OCI-LY7 (cell line): ENCODE results near the gene ID1. TPM values are rescaled to one million over a fixed set of nuclear protein-coding genes. Genes with fewer than 3 reads are reported as not detected.

Experiments used
- BruUV-seq: library from RNA; stranded (reverse); fragments of 400-500 nt; replicated peaks from 2 replicates; lab custom pipeline; 2021; lab: Mats Ljungman, UMichigan
- CTCF ChIA-PET: fragments of 300-600 bp; sonication (Branson Sonifier 250); formaldehyde crosslinking; loops from one replicate; lab custom pipeline; 2022; ENCODE audit warnings: antibody characterized with exemption; ENCODE audit not compliant: unreplicated experiment; lab: Charles Lee
- POLR2A ChIA-PET: fragments of 300-600 bp; sonication (Branson Sonifier 250); formaldehyde crosslinking; loops from one replicate; lab custom pipeline; 2022; ENCODE audit warnings: antibody characterized with exemption; lab: Charles Lee
- DNase-seq: peaks from one replicate; pipeline ENCODE4 v3.0.0-alpha.2; 2015; ENCODE audit warnings: low spot score
- H2AFZ ChIP-seq: fragments of 200-600 bp; sonication (generic), shearing (Covaris generic); 2 replicates; pipeline ENCODE4 v1.6.1; 2014; ENCODE audit warnings: mild to moderate bottlenecking, antibody characterized with exemption, low read length, moderate library complexity
- H3K27ac ChIP-seq: fragments of 200-600 bp; sonication (generic); 2 replicates; pipeline ENCODE4 v1.5.1; 2014; ENCODE audit warnings: mixed run types, low read depth, mild to moderate bottlenecking, moderate library complexity, low read length, inconsistent platforms; ENCODE audit not compliant: poor library complexity, severe bottlenecking
- H3K36me3 ChIP-seq: fragments of 200-600 bp; sonication (generic); 2 replicates; pipeline ENCODE4 v1.6.1; 2014; ENCODE audit warnings: mild to moderate bottlenecking, antibody characterized with exemption, low read length, moderate library complexity, mixed read lengths; ENCODE audit not compliant: insufficient read depth
- H3K4me1 ChIP-seq: fragments of 200-600 bp; sonication (generic); 2 replicates; pipeline ENCODE4 v1.5.1; 2014; ENCODE audit warnings: mild to moderate bottlenecking, low read length; ENCODE audit not compliant: insufficient read depth, poor library complexity, severe bottlenecking
- H3K4me2 ChIP-seq: fragments of 200-600 bp; sonication (generic); 2 replicates; pipeline ENCODE4 v1.6.1; 2014; ENCODE audit warnings: mild to moderate bottlenecking, low read length
- H3K4me3 ChIP-seq: fragments of 200-600 bp; sonication (generic); 2 replicates; pipeline ENCODE4 v1.5.1; 2014; ENCODE audit warnings: mild to moderate bottlenecking, low read depth, low read length; ENCODE audit not compliant: poor library complexity, severe bottlenecking
- H3K79me2 ChIP-seq: fragments of 200-600 bp; sonication (generic); 2 replicates; pipeline ENCODE4 v1.6.1; 2016; ENCODE audit warnings: low read depth, mild to moderate bottlenecking, low read length, moderate library complexity, mixed read lengths; ENCODE audit not compliant: insufficient read depth
- H3K9me2 ChIP-seq: fragments of 200-600 bp; sonication (generic); 2 replicates; pipeline ENCODE4 v1.6.1; 2016; ENCODE audit warnings: mild to moderate bottlenecking, low read length, mixed read lengths; ENCODE audit not compliant: insufficient read depth
- H3K9me3 ChIP-seq: fragments of 200-600 bp; sonication (generic); 2 replicates; pipeline ENCODE4 v1.6.1; 2014; ENCODE audit warnings: mild to moderate bottlenecking, mixed run types, low read length, mixed read lengths
- H4K20me1 ChIP-seq: fragments of 200-600 bp; sonication (generic); 2 replicates; pipeline ENCODE4 v1.6.1; 2014; ENCODE audit warnings: mild to moderate bottlenecking, antibody characterized with exemption, low read length, moderate library complexity, mixed read lengths; ENCODE audit not compliant: insufficient read depth
- EZH2phosphoT487 ChIP-seq: fragments of 200-600 bp; sonication (generic); IDR thresholded peaks from 2 replicates; pipeline ENCODE4 v1.6.1; 2018; ENCODE audit warnings: low read depth, borderline replicate concordance, mild to moderate bottlenecking, mixed run types, antibody characterized with exemption, low read length, moderate library complexity, mixed read lengths
- intact Hi-C: fragments of 100-400 bp; cut with micrococcal nuclease; formaldehyde crosslinking; loops from one replicate; pipeline ENCODE4 v1.10.0; 2022; ENCODE audit not compliant: unreplicated experiment
- total RNA-seq, 2 experiments: library from RNA; depleted of rRNA in 1 of 2; stranded (reverse); fragments of >200 nt in 1 of 2; shearing (Covaris generic) in 1 of 2; gene quantifications; 2 replicates each; pipeline ENCODE4 v1.2.3, GENCODE V29; 2014 to 2022
- TF ChIP-seq, protein P1 (sequence below): fragments of 200-600 bp; sonication (generic); conservative IDR thresholded peaks from 2 replicates; pipeline ENCODE4 v1.5.1; 2014; ENCODE audit warnings: mild to moderate bottlenecking, antibody characterized with exemption, low read length, moderate library complexity, mixed read lengths

ID1 gene
- total RNA-seq, 2 experiments from 2014 or later, result 3.3 to 3.6 TPM

DNA sequence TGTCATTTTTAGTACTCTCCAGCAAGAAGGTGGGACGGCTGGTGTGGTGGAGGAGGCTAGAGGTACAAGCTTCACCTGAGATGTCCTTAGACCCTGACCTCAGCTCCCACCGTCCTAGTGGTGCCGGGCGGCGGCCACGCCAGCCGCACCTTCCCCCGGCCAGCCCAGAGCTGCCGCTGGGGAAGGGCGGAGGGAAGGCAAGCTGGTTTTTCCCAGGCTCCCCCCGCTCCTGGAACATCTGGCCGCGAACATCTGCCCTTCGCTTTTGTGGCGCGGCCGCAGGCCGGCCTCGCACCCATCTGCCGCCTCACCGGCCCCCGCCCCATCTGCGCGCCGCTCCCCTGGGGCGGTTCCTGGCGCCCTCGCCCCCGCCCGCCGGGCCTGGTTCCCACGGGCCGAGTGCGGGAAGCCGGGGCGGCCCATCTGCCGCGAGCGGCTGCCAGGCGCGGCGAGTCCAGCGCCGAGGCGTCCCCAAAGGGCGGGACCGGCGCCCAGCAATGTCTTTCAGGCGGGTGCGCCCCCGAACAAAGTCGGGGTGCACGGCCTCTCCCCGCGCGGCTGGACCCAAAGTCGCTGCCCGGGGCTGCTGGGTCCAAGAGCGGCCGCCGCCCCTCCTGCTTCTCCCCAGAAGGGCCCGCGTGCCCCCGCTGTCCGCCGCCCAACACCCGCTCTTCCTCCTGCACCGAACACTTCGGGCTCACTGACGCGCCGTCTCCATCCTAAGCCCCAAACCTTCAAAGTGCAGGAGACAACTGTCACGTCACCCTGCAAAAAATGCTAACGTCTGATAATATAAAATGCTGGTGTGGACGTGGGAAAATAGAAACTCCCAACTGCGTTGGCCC lies 17.3 kb upstream of the ID1 start:
- CTCF ChIA-PET, result no interaction called here
- Histone ChIP-seq H3K9me3 (no peaks in the 10 kb centered on the region), H3K4me2 (no peak overlapping the region; the same call in 1 of the 2 replicates), H3K4me3 (no peak overlapping the region), H3K9me2 (no peaks in the 10 kb centered on the region), H3K27ac (no peak overlapping the region), H3K4me1 (no peaks in the 10 kb centered on the region), H3K36me3 (no peaks in the 10 kb centered on the region), H2AFZ (no peak overlapping the region), H4K20me1 (no peaks in the 10 kb centered on the region), H3K79me2 (no peaks in the 10 kb centered on the region)
- no peak for DNase-seq
- intact Hi-C loops, result no loop called here
- POLR2A ChIA-PET, result interaction anchor here (0.6 kb wide), 2 partner anchors 9 to 22 kb away, joined by 3 read pairs; no protein-coding TSS in a partner anchor
- no TSS peak for BruUV-seq
- no peak for TF ChIP-seq EZH2phosphoT487
- TF ChIP-seq, protein P1, sequence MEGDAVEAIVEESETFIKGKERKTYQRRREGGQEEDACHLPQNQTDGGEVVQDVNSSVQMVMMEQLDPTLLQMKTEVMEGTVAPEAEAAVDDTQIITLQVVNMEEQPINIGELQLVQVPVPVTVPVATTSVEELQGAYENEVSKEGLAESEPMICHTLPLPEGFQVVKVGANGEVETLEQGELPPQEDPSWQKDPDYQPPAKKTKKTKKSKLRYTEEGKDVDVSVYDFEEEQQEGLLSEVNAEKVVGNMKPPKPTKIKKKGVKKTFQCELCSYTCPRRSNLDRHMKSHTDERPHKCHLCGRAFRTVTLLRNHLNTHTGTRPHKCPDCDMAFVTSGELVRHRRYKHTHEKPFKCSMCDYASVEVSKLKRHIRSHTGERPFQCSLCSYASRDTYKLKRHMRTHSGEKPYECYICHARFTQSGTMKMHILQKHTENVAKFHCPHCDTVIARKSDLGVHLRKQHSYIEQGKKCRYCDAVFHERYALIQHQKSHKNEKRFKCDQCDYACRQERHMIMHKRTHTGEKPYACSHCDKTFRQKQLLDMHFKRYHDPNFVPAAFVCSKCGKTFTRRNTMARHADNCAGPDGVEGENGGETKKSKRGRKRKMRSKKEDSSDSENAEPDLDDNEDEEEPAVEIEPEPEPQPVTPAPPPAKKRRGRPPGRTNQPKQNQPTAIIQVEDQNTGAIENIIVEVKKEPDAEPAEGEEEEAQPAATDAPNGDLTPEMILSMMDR, result no peak

DNA sequence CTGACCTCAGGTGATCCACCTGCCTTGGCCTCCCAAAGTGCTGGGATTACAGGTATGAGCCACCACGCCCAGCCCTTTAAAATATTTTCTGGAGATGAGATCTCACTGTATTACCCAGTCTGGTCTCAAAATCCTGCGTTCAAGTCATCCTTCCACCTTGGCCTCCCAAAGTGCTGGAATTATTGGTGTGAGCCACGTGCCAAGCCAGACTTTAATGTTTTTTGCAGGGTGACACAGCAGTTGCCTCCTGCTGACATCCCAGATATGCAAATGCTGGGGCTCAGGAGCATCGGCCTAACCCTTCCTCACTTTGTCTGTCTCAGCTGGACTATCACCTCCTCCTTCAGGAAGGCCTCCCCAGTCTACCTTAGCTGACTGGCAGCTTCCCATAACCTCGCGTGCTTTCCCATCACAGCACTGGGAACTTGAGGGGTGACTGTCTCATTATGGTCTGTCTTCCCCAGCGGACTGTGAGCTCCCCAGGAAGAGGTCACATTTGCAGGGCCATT lies 14.3 kb upstream of the ID1 start:
- no peaks in the 10 kb centered on the region for H3K9me2 ChIP-seq
- no peaks in the 10 kb centered on the region for H3K4me1 ChIP-seq
- no peak overlapping the region for H3K4me2 ChIP-seq
- H3K27ac ChIP-seq, result no peak overlapping the region
- TF ChIP-seq, protein P1, result no peak
- TF ChIP-seq EZH2phosphoT487, result no peak
- DNase-seq, result no peak
- no peaks in the 10 kb centered on the region for H3K9me3 ChIP-seq
- no peaks in the 10 kb centered on the region for H4K20me1 ChIP-seq
- no peak overlapping the region for H3K4me3 ChIP-seq
- no peaks in the 10 kb centered on the region for H3K36me3 ChIP-seq
- no peak overlapping the region for H2AFZ ChIP-seq
- no TSS peak for BruUV-seq
- intact Hi-C loops, result no loop called here
- ChIA-PET POLR2A (interaction anchor here (1.0 kb wide), 1 partner anchor 11 kb away, joined by 3 read pairs; no protein-coding TSS in a partner anchor), CTCF (interaction anchor here (0.6 kb wide), 1 partner anchor 21 kb away, joined by 3 read pairs; no protein-coding TSS in a partner anchor)
- no peaks in the 10 kb centered on the region for H3K79me2 ChIP-seq
